Measurements from ENCODE around the gene CCRL2.
"Not testable (repeated sequence)": the region's sequence is repeated elsewhere in the genome, so short reads cannot be mapped to it uniquely, and the experiment has no call there.

Gene CCRL2

DNA sequence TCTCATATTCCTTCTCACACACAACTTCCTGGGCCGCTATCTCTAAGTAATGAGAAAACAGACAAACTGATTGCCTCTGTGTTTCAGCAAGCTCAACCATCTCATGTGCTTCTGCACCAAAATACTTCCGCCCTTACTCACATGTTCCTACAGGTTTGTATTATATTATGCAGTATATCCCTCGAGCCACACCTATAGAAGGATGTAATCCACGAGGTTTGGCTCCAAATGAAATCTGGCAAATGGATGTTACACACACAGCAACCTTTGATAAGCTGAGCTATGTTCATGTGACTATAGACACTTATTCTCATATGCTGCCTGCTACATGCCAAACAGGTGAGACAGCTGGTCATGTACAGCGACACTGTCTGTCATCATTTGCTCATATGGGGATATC is 22.6 kb downstream of the CCRL2 start:
- DNase-seq = no peak

GRCh38 chr3:46430879-46431278 is 23.8 kb downstream of the CCRL2 start:
- not testable (repeated sequence) for DNase-seq

GRCh38 chr3:46431905-46432304 is 24.8 kb downstream of the CCRL2 start:
- not testable (repeated sequence) for DNase-seq

DNA sequence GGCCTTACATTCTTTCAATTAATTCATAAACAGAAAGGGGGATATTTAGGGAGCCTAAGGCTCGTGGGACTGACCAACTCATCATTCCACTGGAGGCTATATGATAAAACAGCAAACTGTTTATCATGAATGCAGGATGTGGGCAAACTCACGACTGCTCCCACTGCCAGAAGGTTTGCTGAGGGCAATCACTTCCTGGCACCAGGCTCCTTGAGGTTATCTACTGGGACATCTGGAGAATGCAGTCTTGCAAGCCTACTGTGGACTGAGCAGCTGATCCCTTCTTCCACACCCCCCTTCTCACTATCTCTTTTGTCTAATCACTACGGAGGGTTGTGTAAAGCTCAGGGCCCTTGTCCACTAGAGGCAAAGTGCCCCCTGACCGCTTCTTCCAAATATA is 26.1 kb downstream of the CCRL2 start:
- not testable (repeated sequence) for DNase-seq

- no peak for DNase-seq
Observed at GRCh38 chr3:46433841-46434240, 26.8 kb downstream of the CCRL2 start.

DNA sequence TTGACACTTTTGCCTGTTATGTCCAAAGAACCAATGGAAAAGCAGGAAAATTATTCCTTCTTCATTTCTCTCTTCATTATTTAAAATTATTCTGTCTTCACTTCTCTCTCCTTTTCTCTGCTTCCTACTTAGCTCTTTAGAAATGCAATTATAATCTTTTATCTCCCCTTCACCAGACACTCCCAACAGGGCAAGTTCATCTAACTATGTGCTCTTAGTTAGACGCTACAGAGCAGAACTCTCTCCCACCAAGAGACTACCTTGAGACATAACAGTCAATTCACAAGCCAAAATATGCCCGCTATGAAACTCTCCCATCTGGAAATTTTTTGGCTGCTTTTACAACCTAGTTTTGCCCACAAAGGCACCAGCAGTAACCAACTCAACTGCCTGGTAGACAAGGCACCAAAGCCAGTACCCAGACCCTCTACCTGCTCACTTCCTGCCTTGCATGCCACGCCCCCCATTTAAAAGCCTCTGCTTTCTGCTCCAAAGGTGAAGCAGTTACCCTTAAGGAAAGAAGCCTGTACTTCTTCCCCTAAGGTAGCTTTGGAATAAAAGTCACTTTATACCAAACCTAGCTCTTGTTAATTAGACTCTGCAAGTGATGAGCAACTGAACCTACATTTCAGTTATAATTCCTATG is 28.1 kb downstream of the CCRL2 start:
- no peak for DNase-seq

- no peak for DNase-seq
Observed at GRCh38 chr3:46438831-46439230, 31.8 kb downstream of the CCRL2 start.

DNA sequence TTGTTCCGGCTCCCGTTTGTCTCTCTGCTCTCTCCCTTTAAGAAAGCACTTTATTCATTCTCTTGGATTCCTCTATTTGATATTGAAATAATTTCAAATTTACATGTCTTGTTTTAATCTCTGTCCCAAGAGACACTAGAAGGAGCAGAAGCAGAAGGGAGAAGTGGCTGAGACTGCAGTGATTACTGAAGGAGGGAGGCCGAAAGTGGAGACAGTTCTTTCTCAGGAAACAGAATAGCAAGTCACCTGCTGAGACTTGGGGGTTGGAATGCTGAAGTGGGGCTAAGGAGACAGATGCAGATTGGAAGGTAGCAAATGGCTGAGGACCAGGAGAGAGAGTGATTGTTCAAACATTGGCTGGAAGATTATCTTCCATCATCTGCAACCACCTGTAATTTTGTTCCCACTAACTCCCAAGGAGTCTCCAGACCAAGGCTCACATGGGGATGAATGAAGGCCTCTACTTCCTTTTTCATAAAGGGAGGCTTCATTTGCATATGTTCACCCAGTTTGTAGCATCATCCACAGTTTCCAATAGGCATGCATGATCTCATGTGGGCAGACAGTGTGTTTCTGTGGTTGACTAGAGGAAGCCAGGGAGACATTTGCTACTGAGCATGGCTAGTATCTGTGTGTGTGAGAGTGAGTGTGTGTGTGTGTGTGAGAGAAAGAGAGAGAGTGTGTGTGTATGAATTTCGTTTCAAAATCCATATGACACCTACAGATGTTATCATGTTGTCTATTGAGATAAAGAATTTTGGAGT is 33.7 kb downstream of the CCRL2 start:
- DNase-seq = peak in 1 of 2 experiments; percentile 4

- peak in 1 of 2 experiments; percentile 78 for DNase-seq
Observed at GRCh38 chr3:46442576-46443530, 35.8 kb downstream of the CCRL2 start.

- no peak for DNase-seq
Observed at GRCh38 chr3:46447228-46447985, 40.3 kb downstream of the CCRL2 start.

GRCh38 chr3:46448721-46449120 is 41.7 kb downstream of the CCRL2 start:
- no peak for DNase-seq

DNA sequence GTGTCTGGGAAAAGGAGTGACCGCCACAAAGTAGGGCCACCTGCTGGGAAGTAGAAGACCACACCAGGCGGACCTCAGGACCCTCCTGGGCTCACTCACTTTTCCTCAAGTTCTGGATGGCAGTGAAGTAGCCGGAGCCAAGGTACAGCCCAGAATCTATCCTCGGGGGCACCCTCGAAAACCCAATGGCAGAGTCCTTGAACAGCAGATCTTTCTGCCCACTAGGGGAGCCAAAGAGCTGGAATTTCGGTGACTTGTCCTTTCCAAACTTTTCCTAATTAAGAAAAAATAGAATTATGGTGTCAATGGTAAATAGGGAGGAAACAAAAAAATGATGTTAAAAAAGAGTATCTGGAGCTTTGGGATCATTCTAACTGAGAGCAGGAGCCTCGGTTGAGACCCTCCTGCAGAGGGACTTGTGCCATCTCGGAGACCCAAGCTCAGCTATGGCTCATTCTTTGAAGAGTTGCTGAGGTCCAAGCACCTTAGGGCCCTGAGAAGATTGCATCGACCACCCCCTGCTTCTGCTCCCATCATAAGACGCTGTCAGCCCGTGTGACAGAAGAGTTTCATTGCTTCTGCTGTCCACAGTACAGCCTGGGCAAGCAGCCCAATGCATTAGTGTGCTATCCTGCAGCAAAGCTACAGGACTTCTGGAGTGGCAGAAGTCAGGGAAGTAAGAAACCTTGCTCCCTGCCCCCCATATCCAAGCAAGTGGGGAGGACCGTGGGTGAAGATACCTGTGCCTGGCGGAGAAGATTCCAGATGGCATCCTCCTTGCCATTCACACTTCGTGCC is 42.9 kb downstream of the CCRL2 start:
- DNase-seq = peak in 1 of 2 experiments; percentile 24

DNA sequence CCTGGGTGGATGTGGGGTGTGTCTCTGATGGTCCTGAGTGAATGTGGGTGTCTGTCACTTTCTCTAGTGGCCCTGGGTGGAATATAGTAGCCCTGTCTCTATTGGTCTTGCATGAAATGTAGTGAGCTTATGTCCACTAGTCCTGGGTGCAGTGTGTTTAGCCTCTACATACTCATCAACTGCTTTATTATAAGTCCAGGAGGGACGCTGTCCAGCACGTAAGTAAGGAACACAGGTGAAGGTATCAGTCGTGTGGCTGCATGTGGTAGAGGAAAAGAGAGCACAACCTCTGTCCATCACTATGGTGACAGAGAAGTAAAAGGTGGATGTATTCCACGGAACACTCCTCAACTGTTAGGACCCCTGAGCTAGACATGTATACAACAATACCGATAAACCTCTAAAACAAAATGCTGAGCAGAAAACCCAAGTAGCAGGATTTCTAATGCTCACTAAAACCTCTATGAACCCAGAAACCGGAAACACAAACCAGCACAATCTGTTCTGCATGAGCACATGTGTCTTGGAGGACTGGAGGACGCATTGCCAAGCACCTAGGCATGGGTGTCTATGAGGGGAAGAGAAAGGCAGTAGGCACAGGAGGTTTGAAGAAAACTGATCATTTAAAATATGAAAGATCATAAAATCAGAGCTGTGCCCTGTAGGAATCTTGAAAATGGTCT is 46.6 kb downstream of the CCRL2 start:
- DNase-seq = no peak

- DNase-seq = no peak
Observed at GRCh38 chr3:46454209-46454595, 47.1 kb downstream of the CCRL2 start.

DNA sequence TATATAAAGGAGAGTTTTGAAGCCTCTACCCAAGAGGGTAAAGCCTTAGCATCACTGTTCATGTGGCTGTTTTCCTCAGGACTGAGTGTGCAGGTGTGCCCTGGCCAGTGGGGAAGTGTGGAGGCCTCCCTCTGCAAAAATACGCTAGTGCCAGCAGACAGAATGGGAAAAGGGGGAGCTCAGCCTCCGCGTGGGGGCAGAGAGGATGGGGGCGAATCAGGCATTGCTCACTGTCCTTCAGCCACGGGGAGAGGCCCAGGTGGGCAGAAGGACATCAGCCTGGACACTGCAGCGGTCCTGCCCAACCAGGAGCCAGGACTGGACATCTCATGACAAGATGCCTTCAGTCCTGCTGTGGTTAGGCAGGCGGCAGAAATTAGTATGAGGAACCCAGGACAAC is 47.5 kb downstream of the CCRL2 start:
- DNase-seq = no peak

GRCh38 chr3:46455231-46456115 is 48.4 kb downstream of the CCRL2 start:
- DNase-seq = no peak

- no peak for DNase-seq
Observed at GRCh38 chr3:46456118-46456517, 49.1 kb downstream of the CCRL2 start.
